RWPE2 (cell line): Measurements from ENCODE around the gene RBM18.

Experiments used
- ATAC-seq: fragments of 200-7000 bp; cut with Tn5 transposase; 3 replicates; pipeline ENCODE4 v1.9.1; 2021; ENCODE audit warnings: low read depth
- DNase-seq: peaks from one replicate; pipeline ENCODE4 v3.0.0-alpha.2; 2020; ENCODE audit warnings: low spot score
- H3K27ac ChIP-seq: fragments of 450-650 bp; 2 replicates; pipeline ENCODE4 v1.5.1; 2017; ENCODE audit warnings: mild to moderate bottlenecking; ENCODE audit not compliant: poor library complexity, severe bottlenecking
- H3K27me3 ChIP-seq: fragments of 250-450 bp; sonication (Bioruptor Pico); 2 replicates; pipeline ENCODE4 v1.5.1; 2021; ENCODE audit warnings: mild to moderate bottlenecking, moderate library complexity; ENCODE audit not compliant: insufficient read depth, poor library complexity, severe bottlenecking
- H3K36me3 ChIP-seq: fragments of 250-450 bp; sonication (Bioruptor Pico); 2 replicates; pipeline ENCODE4 v1.5.1; 2020; ENCODE audit warnings: low read depth, mild to moderate bottlenecking, moderate library complexity
- H3K4me1 ChIP-seq: fragments of 250-450 bp; sonication (Bioruptor Pico); 2 replicates; pipeline ENCODE4 v1.5.1; 2021; ENCODE audit warnings: mild to moderate bottlenecking, moderate library complexity; ENCODE audit not compliant: insufficient read depth, poor library complexity, severe bottlenecking
- H3K4me3 ChIP-seq: fragments of 250-450 bp; sonication (Bioruptor Pico); 2 replicates; pipeline ENCODE4 v1.5.1; 2021; ENCODE audit warnings: mild to moderate bottlenecking, moderate library complexity; ENCODE audit not compliant: severe bottlenecking
- H3K9me3 ChIP-seq: fragments of 250-450 bp; sonication (Bioruptor Pico); 2 replicates; pipeline ENCODE4 v1.5.1; 2021; ENCODE audit warnings: mild to moderate bottlenecking, moderate library complexity; ENCODE audit not compliant: severe bottlenecking
- CTCF ChIP-seq: fragments of 450-650 bp; IDR thresholded peaks from one replicate; pipeline ENCODE4 v1.5.1; 2017; ENCODE audit warnings: mild to moderate bottlenecking, moderate library complexity; ENCODE audit not compliant: poor library complexity, severe bottlenecking

Gene RBM18

GRCh38 chr9:122197426-122197825, 67.2 kb downstream of the RBM18 start:
- no peak for ATAC-seq
- no peak for TF ChIP-seq CTCF
- H3K9me3 ChIP-seq = no peaks in the 10 kb centered on the region

GRCh38 chr9:122195875-122196274, 68.8 kb downstream of the RBM18 start:
- H3K4me3 ChIP-seq = no peak overlapping the region
- no peaks in the 10 kb centered on the region for H3K4me1 ChIP-seq
- no peak for ATAC-seq

More at GRCh38 chr9:122197426-122197825, 67.2 kb downstream of the RBM18 start:
- DNase-seq = no peak
- Histone ChIP-seq H3K4me1 (no peaks in the 10 kb centered on the region), H3K4me3 (no peak overlapping the region), H3K36me3 (no peaks in the 10 kb centered on the region), H3K27ac (no peak overlapping the region), H3K27me3 (no peaks in the 10 kb centered on the region)

GRCh38 chr9:122193651-122194050, 71.0 kb downstream of the RBM18 start:
- no peaks in the 10 kb centered on the region for H3K36me3 ChIP-seq
- DNase-seq (no peak), ATAC-seq (no peak)
- no peak for TF ChIP-seq CTCF
- H3K4me1 ChIP-seq = no peaks in the 10 kb centered on the region
- H3K4me3 ChIP-seq = no peak overlapping the region
- no peaks in the 10 kb centered on the region for H3K9me3 ChIP-seq
- no peaks in the 10 kb centered on the region for H3K27me3 ChIP-seq
- H3K27ac ChIP-seq = no peak overlapping the region

More at GRCh38 chr9:122195875-122196274, 68.8 kb downstream of the RBM18 start:
- no peak for DNase-seq
- Histone ChIP-seq H3K9me3 (no peaks in the 10 kb centered on the region), H3K27me3 (no peaks in the 10 kb centered on the region), H3K36me3 (no peaks in the 10 kb centered on the region), H3K27ac (no peak overlapping the region)
- no peak for TF ChIP-seq CTCF

GRCh38 chr9:122192914-122193525, 71.6 kb downstream of the RBM18 start:
- ATAC-seq (no peak), DNase-seq (no peak)
- Histone ChIP-seq H3K4me3 (no peak overlapping the region), H3K9me3 (no peaks in the 10 kb centered on the region), H3K27ac (no peak overlapping the region), H3K27me3 (no peaks in the 10 kb centered on the region), H3K36me3 (no peaks in the 10 kb centered on the region), H3K4me1 (no peaks in the 10 kb centered on the region)
- TF ChIP-seq CTCF = no peak

GRCh38 chr9:122192261-122192875, 72.3 kb downstream of the RBM18 start:
- Histone ChIP-seq H3K27me3 (no peaks in the 10 kb centered on the region), H3K27ac (no peak overlapping the region), H3K36me3 (no peaks in the 10 kb centered on the region), H3K4me3 (no peak overlapping the region), H3K4me1 (no peaks in the 10 kb centered on the region), H3K9me3 (no peaks in the 10 kb centered on the region)
- DNase-seq = no peak
- ATAC-seq = no peak
- TF ChIP-seq CTCF = no peak
